Activated T-cell treated with anti-CD3 and anti-CD28 coated beads for 48 hours (primary cell): ENCODE results near the gene GNB1.
"Not testable (repeated sequence)": the region's sequence is repeated elsewhere in the genome, so short reads cannot be mapped to it uniquely, and the experiment has no call there.

Experiments
- DNase-seq: peaks from one replicate; pipeline ENCODE4 v3.0.0-alpha.2; 2020; ENCODE audit warnings: low read depth

Gene GNB1

GRCh38 chr1:1858382-1859086 lies 32.4 kb downstream of the GNB1 start:
- DNase-seq, result no peak

- no peak for DNase-seq
Observed at GRCh38 chr1:1857096-1857703, 33.7 kb downstream of the GNB1 start.

- not testable (repeated sequence) for DNase-seq
Observed at GRCh38 chr1:1856161-1856560, 34.7 kb downstream of the GNB1 start.

- DNase-seq, result no peak
Observed at GRCh38 chr1:1853593-1854257, 37.2 kb downstream of the GNB1 start.

- no peak for DNase-seq
Observed at GRCh38 chr1:1852619-1853414, 38.1 kb downstream of the GNB1 start.

- no peak for DNase-seq
Observed at GRCh38 chr1:1847890-1848289, 43.0 kb downstream of the GNB1 start.

GRCh38 chr1:1847061-1847850 lies 43.6 kb downstream of the GNB1 start:
- no peak for DNase-seq

- DNase-seq, result no peak
Observed at GRCh38 chr1:1846386-1846918, 44.4 kb downstream of the GNB1 start.

GRCh38 chr1:1842360-1843146 lies 48.3 kb downstream of the GNB1 start:
- DNase-seq, result no peak

- no peak for DNase-seq
Observed at GRCh38 chr1:1841575-1841995, 49.3 kb downstream of the GNB1 start.

- no peak for DNase-seq
Observed at GRCh38 chr1:1839311-1839965, 51.4 kb downstream of the GNB1 start.

- DNase-seq, result no peak
Observed at GRCh38 chr1:1836119-1836518, 54.8 kb downstream of the GNB1 start.

- DNase-seq, result no peak
Observed at GRCh38 chr1:1835546-1835945, 55.3 kb downstream of the GNB1 start.

GRCh38 chr1:1833916-1834325 lies 57.0 kb downstream of the GNB1 start:
- DNase-seq, result no peak

GRCh38 chr1:1833456-1833855 lies 57.4 kb downstream of the GNB1 start:
- DNase-seq, result no peak

GRCh38 chr1:1832820-1833219 lies 58.1 kb downstream of the GNB1 start:
- DNase-seq, result no peak

- DNase-seq, result no peak
Observed at GRCh38 chr1:1832166-1832565, 58.7 kb downstream of the GNB1 start.

GRCh38 chr1:1827089-1827848 lies 63.6 kb downstream of the GNB1 start:
- DNase-seq, result no peak

- no peak for DNase-seq
Observed at GRCh38 chr1:1826356-1827088, 64.4 kb downstream of the GNB1 start.
